GM21390 (cell line): Measurements from ENCODE around the gene CAMK2A.

Experiments
- ATAC-seq: cut with Tn5 transposase; IDR thresholded peaks from one replicate; pipeline ENCODE4 v1.9.1; 2021; ENCODE audit not compliant: unreplicated experiment

CAMK2A gene

GRCh38 chr5:150215979-150216944 is 73.3 kb downstream of the CAMK2A start:
- no peak for ATAC-seq

GRCh38 chr5:150214289-150214688 is 75.3 kb downstream of the CAMK2A start:
- ATAC-seq, result no peak

GRCh38 chr5:150213530-150213929 is 76.0 kb downstream of the CAMK2A start:
- no peak for ATAC-seq

- no peak for ATAC-seq
Measured at GRCh38 chr5:150211156-150212030, 78.2 kb downstream of the CAMK2A start.

GRCh38 chr5:150210644-150211043 is 78.9 kb downstream of the CAMK2A start:
- ATAC-seq, result no peak

- no peak for ATAC-seq
Measured at GRCh38 chr5:150209099-150209635, 80.4 kb downstream of the CAMK2A start.

GRCh38 chr5:150208187-150209098 is 81.1 kb downstream of the CAMK2A start:
- no peak for ATAC-seq

- no peak for ATAC-seq
Measured at GRCh38 chr5:150206779-150207115, 82.8 kb downstream of the CAMK2A start.

GRCh38 chr5:150206098-150206778 is 83.3 kb downstream of the CAMK2A start:
- no peak for ATAC-seq

GRCh38 chr5:150204590-150204960 is 85.0 kb downstream of the CAMK2A start:
- ATAC-seq, result no peak

- ATAC-seq, result no peak
Measured at GRCh38 chr5:150203832-150204589, 85.6 kb downstream of the CAMK2A start.

- ATAC-seq, result no peak
Measured at GRCh38 chr5:150202501-150202900, 87.1 kb downstream of the CAMK2A start.

- ATAC-seq, result no peak
Measured at GRCh38 chr5:150197476-150197875, 92.1 kb downstream of the CAMK2A start.

GRCh38 chr5:150196986-150197385 is 92.6 kb downstream of the CAMK2A start:
- ATAC-seq, result no peak

GRCh38 chr5:150196514-150196913 is 93.1 kb downstream of the CAMK2A start:
- ATAC-seq, result no peak

- ATAC-seq, result no peak
Measured at GRCh38 chr5:150195736-150196485, 93.7 kb downstream of the CAMK2A start.

GRCh38 chr5:150192462-150192861 is 97.1 kb downstream of the CAMK2A start:
- no peak for ATAC-seq

GRCh38 chr5:150190987-150191386 is 98.6 kb downstream of the CAMK2A start:
- no peak for ATAC-seq
